KG1 (cell line): Measurements from ENCODE around the gene LAGE3.

Source experiments
- DNase-seq: peaks from one replicate; lab custom pipeline; 2025; lab: John Stamatoyannopoulos, UW

Gene LAGE3

GRCh38 chrX:154458116-154458953, 20.7 kb downstream of the LAGE3 start, which contains the start of gene PLXNA3:
Gene PLXNA3, plus strand, starts transcription at chrX:154458281. Its CDS starts 1,903 bp downstream, at chrX:154460184.
- no peak for DNase-seq

- DNase-seq = no peak
Observed at GRCh38 chrX:154457491-154458115, 21.5 kb downstream of the LAGE3 start.

GRCh38 chrX:154452823-154453222, 26.3 kb downstream of the LAGE3 start:
- no peak for DNase-seq

GRCh38 chrX:154450312-154450711, 28.8 kb downstream of the LAGE3 start:
- no peak for DNase-seq

GRCh38 chrX:154449618-154450017, 29.5 kb downstream of the LAGE3 start:
- DNase-seq = no peak

- DNase-seq = no peak
Observed at GRCh38 chrX:154448484-154448883, 30.6 kb downstream of the LAGE3 start.

- DNase-seq = no peak
Observed at GRCh38 chrX:154446430-154446829, 32.7 kb downstream of the LAGE3 start.

- DNase-seq = no peak
Observed at GRCh38 chrX:154445776-154446175, 33.3 kb downstream of the LAGE3 start.

- no peak for DNase-seq
Observed at GRCh38 chrX:154444755-154445246, 34.3 kb downstream of the LAGE3 start.

GRCh38 chrX:154443992-154444754, 34.9 kb downstream of the LAGE3 start, which contains the start of gene FAM50A:
Gene FAM50A, plus strand, starts transcription at chrX:154444141. Its CDS starts 95 bp downstream, at chrX:154444236.
- DNase-seq = no peak

GRCh38 chrX:154443479-154443910, 35.6 kb downstream of the LAGE3 start:
- no peak for DNase-seq

- no peak for DNase-seq
Observed at GRCh38 chrX:154441984-154442707, 36.9 kb downstream of the LAGE3 start.

- DNase-seq = no peak
Observed at GRCh38 chrX:154441564-154441963, 37.5 kb downstream of the LAGE3 start.

- DNase-seq = no peak
Observed at GRCh38 chrX:154440623-154441357, 38.3 kb downstream of the LAGE3 start.

- DNase-seq = no peak
Observed at GRCh38 chrX:154439841-154440240, 39.2 kb downstream of the LAGE3 start.

- no peak for DNase-seq
Observed at GRCh38 chrX:154437971-154438893, 40.8 kb downstream of the LAGE3 start.

- DNase-seq = no peak
Observed at GRCh38 chrX:154436983-154437752, 41.9 kb downstream of the LAGE3 start, which contains the start of gene GDI1. Gene GDI1, plus strand, starts transcription at chrX:154437154. Its CDS starts 101 bp downstream, at chrX:154437255.

GRCh38 chrX:154436374-154436982, 42.6 kb downstream of the LAGE3 start:
- DNase-seq = no peak
